GM12878 (cell line): ENCODE measurements around the gene LSMEM2. TPM values are rescaled to one million over a fixed set of nuclear protein-coding genes. Genes with fewer than 3 reads are reported as not detected.

Experiments
- ATAC-seq: fragments of 200-7000 bp; cut with Tn5 transposase; 3 replicates; pipeline ENCODE4 v1.9.1; 2020; ENCODE audit warnings: mild to moderate bottlenecking, moderate library complexity
- BruUV-seq: library from RNA; stranded (reverse); fragments of 400-500 nt; replicated peaks from 2 replicates; lab custom pipeline; 2021; lab: Mats Ljungman, UMichigan
- CTCF ChIA-PET: fragments of 300-600 bp; sonication (Branson Sonifier 250); formaldehyde crosslinking; extraction: SDS; loops from one replicate; lab custom pipeline; 2021; ENCODE audit warnings: inconsistent platforms; lab: Yijun Ruan, JAX
- POLR2A ChIA-PET: fragments of 350-600 bp; formaldehyde crosslinking; extraction: SDS; loops from one replicate; lab custom pipeline; 2021; ENCODE audit warnings: inconsistent platforms; lab: Charles Lee
- RAD21 ChIA-PET: fragments of 300-600 bp; sonication (Branson Sonifier 250); formaldehyde crosslinking; loops from one replicate; lab custom pipeline; 2023; ENCODE audit warnings: antibody characterized with exemption; ENCODE audit not compliant: unreplicated experiment; lab: Charles Lee
- SMC1A ChIA-PET: fragments of 300-600 bp; sonication (Branson Sonifier 250); formaldehyde crosslinking; loops from one replicate; lab custom pipeline; 2023; ENCODE audit not compliant: unreplicated experiment, uncharacterized antibody; lab: Charles Lee
- DNase-seq: peaks from one replicate; pipeline ENCODE4 v3.0.0-alpha.2; 2011; ENCODE audit warnings: low read depth, low spot score
- FAIRE-seq: peaks from 3 replicates; lab custom pipeline; 2011; peaks lifted over from hg19 to GRCh38; lab: Jason Lieb, UNC
- H2AFZ ChIP-seq: 2 replicates; pipeline ENCODE4 v1.6.0; 2011; ENCODE audit warnings: low read depth, low read length, control low read depth; ENCODE audit not compliant: control insufficient read depth
- H3K27ac ChIP-seq: 2 replicates; pipeline ENCODE4 v1.5.1; 2011; ENCODE audit warnings: control low read depth; ENCODE audit not compliant: control insufficient read depth, insufficient read depth
- H3K27me3 ChIP-seq, 2 experiments: replicated peaks in 1 of 2; 2 replicates each; pipeline versions ENCODE4 v1.6.0 to v1.6.1; 2011; ENCODE audit warnings: low read length in 1 of 2; ENCODE audit not compliant: control insufficient read depth in 2 of 2, insufficient read depth in 2 of 2
- H3K36me3 ChIP-seq, 2 experiments: 2 replicates each; pipeline ENCODE4 v1.5.1; 2011; ENCODE audit warnings: low read length in 1 of 2; ENCODE audit not compliant: control insufficient read depth in 2 of 2, insufficient read depth in 2 of 2
- H3K4me1 ChIP-seq: 2 replicates; pipeline ENCODE4 v1.6.1; 2011; ENCODE audit warnings: mild to moderate bottlenecking, low read length, moderate library complexity, mixed read lengths; ENCODE audit not compliant: control insufficient read depth, insufficient read depth
- H3K4me2 ChIP-seq: 2 replicates; pipeline ENCODE4 v1.6.0; 2011; ENCODE audit warnings: control low read depth; ENCODE audit not compliant: control insufficient read depth, insufficient read depth
- H3K4me3 ChIP-seq: fragments of 200-600 bp; sonication (generic); 2 replicates; pipeline ENCODE4 v1.5.1; 2016
- H3K79me2 ChIP-seq: 2 replicates; pipeline ENCODE4 v1.6.0; 2011; ENCODE audit warnings: low read length; ENCODE audit not compliant: control insufficient read depth, insufficient read depth
- H3K9ac ChIP-seq: 2 replicates; pipeline ENCODE4 v1.8.0; 2011; ENCODE audit warnings: low read length, control low read depth, mixed read lengths; ENCODE audit not compliant: control insufficient read depth, insufficient read depth
- H3K9me3 ChIP-seq: replicated peaks from 3 replicates; pipeline ENCODE4 v1.5.1; 2011; ENCODE audit warnings: mild to moderate bottlenecking, low read length; ENCODE audit not compliant: control insufficient read depth, insufficient read depth
- H4K20me1 ChIP-seq: 2 replicates; pipeline ENCODE4 v1.6.0; 2011; ENCODE audit not compliant: control insufficient read depth, insufficient read depth
- ETV6 ChIP-seq, 2 experiments: fragments of 450-650 bp in 1 of 2; IDR thresholded peaks in 1 of 2; conservative IDR thresholded peaks in 1 of 2; 2 replicates each; pipeline ENCODE4 v1.6.1; 2014; ENCODE audit warnings: antibody characterized with exemption in 1 of 2, borderline replicate concordance in 1 of 2, low read depth in 1 of 2, mild to moderate bottlenecking in 1 of 2, moderate library complexity in 1 of 2
- EZH2 ChIP-seq: IDR thresholded peaks from 2 replicates; pipeline ENCODE4 v1.6.1; 2012; ENCODE audit warnings: low read depth, mild to moderate bottlenecking, control low read depth, inconsistent platforms, low read length, borderline replicate concordance; ENCODE audit not compliant: control insufficient read depth
- GATAD2B ChIP-seq: fragments of 450-650 bp; conservative IDR thresholded peaks from 2 replicates; pipeline ENCODE4 v1.6.1; 2017; ENCODE audit warnings: low read depth, mild to moderate bottlenecking, moderate library complexity
- MTA3 ChIP-seq: IDR thresholded peaks from 2 replicates; pipeline ENCODE4 v1.6.1; 2012; ENCODE audit warnings: low read length, inconsistent platforms, borderline replicate concordance
- MXI1 ChIP-seq: fragments of 150-350 bp; IDR thresholded peaks from 2 replicates; pipeline ENCODE4 v1.6.1; 2011; ENCODE audit warnings: low read depth, mild to moderate bottlenecking, inconsistent platforms, low read length, improper control_type of control experiment
- NFYB ChIP-seq: IDR thresholded peaks from 2 replicates; pipeline ENCODE4 v1.6.1; 2011; ENCODE audit warnings: low read depth, mild to moderate bottlenecking, low read length, improper control_type of control experiment, moderate library complexity; ENCODE audit not compliant: insufficient read depth
- RAD21 ChIP-seq: IDR thresholded peaks from 2 replicates; pipeline ENCODE4 v1.6.1; 2011; ENCODE audit warnings: mild to moderate bottlenecking, low read depth, low read length, moderate library complexity; ENCODE audit not compliant: insufficient read depth
- RELA ChIP-seq: fragments of 450-650 bp; IDR thresholded peaks from 2 replicates; pipeline ENCODE4 v1.8.0; 2014; ENCODE audit warnings: borderline replicate concordance; ENCODE audit not compliant: partially characterized antibody
- RFX5 ChIP-seq: IDR thresholded peaks from 2 replicates; pipeline ENCODE4 v1.6.1; 2011; ENCODE audit warnings: low read depth, low read length, improper control_type of control experiment
- SUZ12 ChIP-seq: fragments of 200-600 bp; sonication (generic); IDR thresholded peaks from one replicate; pipeline ENCODE4 v1.6.1; 2018; ENCODE audit warnings: antibody characterized with exemption, mild to moderate bottlenecking; ENCODE audit not compliant: unreplicated experiment
- WGBS: methylation state at CpG from one replicate; pipeline ENCODE4 v1.1.6; 2016; ENCODE audit warnings: low lambda C conversion rate; ENCODE audit not compliant: insufficient replicate concordance, insufficient coverage; ENCODE audit errors: missing lambda C conversion rate; 5-methylcytosine and 5-hydroxymethylcytosine counted together
- in situ Hi-C: fragments of 300-500 bp; cut with MboI; formaldehyde crosslinking; loops from 9 replicates; pipeline ENCODE4 v1.14.3; 2018; ENCODE audit warnings: mixed read lengths
- intact Hi-C: fragments of 100-400 bp; cut with micrococcal nuclease; formaldehyde crosslinking; loops from one replicate; pipeline ENCODE4 v1.14.2; 2022; ENCODE audit not compliant: unreplicated experiment
- polyA plus RNA-seq, 11 experiments: library from polyadenylated mRNA; depleted of rRNA in 4 of 11; unstranded in 6 of 11; stranded (reverse) in 5 of 11; fragments of >200 nt; fragmentation: Nextera tagmentation in 4 of 11; fragmentation: Illumina TruSeq in 1 of 11; extraction: Ambion mirVana in 4 of 11; extraction: Trizol in 1 of 11; gene quantifications; 1 replicate in 1 of 11; 2 replicates in 10 of 11; pipeline versions ENCODE4 v1.2.1 to v1.2.3, GENCODE V29; 2011 to 2016; ENCODE audit warnings: inconsistent platforms in 2 of 11, missing spikeins in 2 of 11, low read depth in 1 of 11
- total RNA-seq, 4 experiments: library from RNA; depleted of rRNA in 3 of 4; stranded (reverse); fragments of >200 nt in 3 of 4; fragmentation: Illumina TruSeq in 1 of 4; extraction: Trizol in 1 of 4; gene quantifications; 2 replicates each; pipeline versions ENCODE4 v1.2.1 to v1.2.3, GENCODE V29; 2013 to 2021
- TF ChIP-seq, protein P1 (sequence below): fragments of 450-650 bp; IDR thresholded peaks from 2 replicates; pipeline ENCODE4 v1.6.1; 2016; ENCODE audit warnings: mild to moderate bottlenecking
- TF ChIP-seq, protein P2 (sequence below): IDR thresholded peaks from 2 replicates; pipeline ENCODE4 v1.6.1; 2012; ENCODE audit warnings: low read depth, low read length, improper control_type of control experiment
- TF ChIP-seq, protein P3 (sequence below): IDR thresholded peaks from 2 replicates; pipeline ENCODE4 v1.6.1; 2011; ENCODE audit warnings: mild to moderate bottlenecking, low read depth, low read length, moderate library complexity; ENCODE audit not compliant: insufficient replicate concordance

LSMEM2 gene
- total and polyA plus RNA-seq, 10 of the 15 experiments (the other 5 are each of a cell fraction or from before 2014, with no cell fraction given): 0.17 TPM; not detected in 9

DNA sequence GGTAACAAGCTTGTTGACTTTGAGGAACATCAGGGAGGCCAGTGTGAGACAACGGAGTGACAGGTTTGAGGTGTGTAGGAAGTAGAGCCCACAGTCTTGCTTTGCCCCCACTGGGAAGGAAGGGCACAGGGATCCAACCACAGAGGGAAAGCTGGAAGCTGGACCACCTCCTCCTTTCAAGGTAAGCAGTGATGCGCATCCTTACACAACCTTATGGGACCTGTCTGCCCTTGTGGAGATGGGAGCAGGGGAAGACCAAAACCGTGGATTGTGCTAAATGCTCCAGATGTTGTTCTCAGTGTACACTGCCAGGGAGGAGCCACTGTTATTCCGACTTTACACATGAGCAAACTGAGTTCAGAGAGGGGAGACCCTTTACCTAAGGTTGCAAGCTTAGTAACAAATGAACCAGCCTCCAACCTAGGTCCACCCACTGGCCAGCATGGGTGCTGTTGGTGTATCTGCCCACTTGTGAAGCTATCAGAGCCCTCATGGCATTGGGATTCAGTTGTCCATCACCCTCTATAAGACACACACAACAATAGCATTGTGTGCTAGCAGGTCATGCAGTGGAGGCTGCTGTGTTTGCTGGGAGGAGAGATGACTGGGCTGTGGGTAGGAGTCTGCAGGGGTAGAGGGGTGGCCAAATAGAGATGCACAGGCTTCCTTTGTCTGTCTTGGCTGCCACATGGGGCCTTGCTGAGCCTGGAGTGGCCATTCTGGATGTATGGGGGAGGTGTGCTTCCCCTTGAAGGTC lies 586 bp upstream of the LSMEM2 start:
- POLR2A ChIA-PET: interaction anchor here (1.1 kb wide), 1 partner anchor 18 kb away, joined by 4 read pairs; no protein-coding TSS in a partner anchor
- in situ Hi-C loops: no loop called here
- Histone ChIP-seq H3K79me2 (no peaks in the 10 kb centered on the region), H3K27me3 (peaks cover 7 to 8% of the 10 kb centered on the region in 2 experiments; a peak in 3 of 4 replicates), H3K4me1 (peaks cover under 1% of the 10 kb centered on the region; the same call in 1 of the 2 replicates), H3K4me3 (no peak overlapping the region), H3K27ac (no peak overlapping the region), H4K20me1 (no peaks in the 10 kb centered on the region), H2AFZ (no peak overlapping the region), H3K4me2 (no peak overlapping the region), H3K9ac (no peak overlapping the region), H3K36me3 (no peaks in the 10 kb centered on the region), H3K9me3 (no peaks in the 10 kb centered on the region)
- no TSS peak for BruUV-seq
- ATAC-seq (no peak; the same call in 2 of the 3 replicates), FAIRE-seq (no peak), DNase-seq (no peak)
- CTCF ChIA-PET: interaction anchor here (1.8 to 2.4 kb wide), 2 partner anchors 46 to 87 kb away, joined by 6 to 7 read pairs; partner anchors contain the start of gene GNAT1
- SMC1A ChIA-PET: interaction anchor here (1.1 kb wide), 1 partner anchor 31 kb away, joined by 3 read pairs; no protein-coding TSS in a partner anchor
- 26% methylated on average over 4 of the region's 4 CpGs for WGBS
- TF ChIP-seq ETV6 (conservative IDR thresholded peaks at IDR 0.05 in 1 of 2, IDR thresholded peaks at IDR 0.05 in 1 of 2; ENCODE audit: borderline replicate concordance in 1 of 2, low read depth in 1 of 2): no peak
- no peak for TF ChIP-seq MXI1
- TF ChIP-seq RELA: no peak
- no peak for TF ChIP-seq MTA3
- TF ChIP-seq RAD21: no peak
- TF ChIP-seq, protein P1, sequence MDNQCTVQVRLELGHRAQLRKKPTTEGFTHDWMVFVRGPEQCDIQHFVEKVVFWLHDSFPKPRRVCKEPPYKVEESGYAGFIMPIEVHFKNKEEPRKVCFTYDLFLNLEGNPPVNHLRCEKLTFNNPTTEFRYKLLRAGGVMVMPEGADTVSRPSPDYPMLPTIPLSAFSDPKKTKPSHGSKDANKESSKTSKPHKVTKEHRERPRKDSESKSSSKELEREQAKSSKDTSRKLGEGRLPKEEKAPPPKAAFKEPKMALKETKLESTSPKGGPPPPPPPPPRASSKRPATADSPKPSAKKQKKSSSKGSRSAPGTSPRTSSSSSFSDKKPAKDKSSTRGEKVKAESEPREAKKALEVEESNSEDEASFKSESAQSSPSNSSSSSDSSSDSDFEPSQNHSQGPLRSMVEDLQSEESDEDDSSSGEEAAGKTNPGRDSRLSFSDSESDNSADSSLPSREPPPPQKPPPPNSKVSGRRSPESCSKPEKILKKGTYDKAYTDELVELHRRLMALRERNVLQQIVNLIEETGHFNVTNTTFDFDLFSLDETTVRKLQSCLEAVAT: no peak
- TF ChIP-seq NFYB: no peak
- no peak for TF ChIP-seq GATAD2B
- TF ChIP-seq SUZ12: no peak
- TF ChIP-seq, protein P2, sequence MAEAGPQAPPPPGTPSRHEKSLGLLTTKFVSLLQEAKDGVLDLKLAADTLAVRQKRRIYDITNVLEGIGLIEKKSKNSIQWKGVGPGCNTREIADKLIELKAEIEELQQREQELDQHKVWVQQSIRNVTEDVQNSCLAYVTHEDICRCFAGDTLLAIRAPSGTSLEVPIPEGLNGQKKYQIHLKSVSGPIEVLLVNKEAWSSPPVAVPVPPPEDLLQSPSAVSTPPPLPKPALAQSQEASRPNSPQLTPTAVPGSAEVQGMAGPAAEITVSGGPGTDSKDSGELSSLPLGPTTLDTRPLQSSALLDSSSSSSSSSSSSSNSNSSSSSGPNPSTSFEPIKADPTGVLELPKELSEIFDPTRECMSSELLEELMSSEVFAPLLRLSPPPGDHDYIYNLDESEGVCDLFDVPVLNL: no peak
- TF ChIP-seq EZH2: no peak
- TF ChIP-seq, protein P3, sequence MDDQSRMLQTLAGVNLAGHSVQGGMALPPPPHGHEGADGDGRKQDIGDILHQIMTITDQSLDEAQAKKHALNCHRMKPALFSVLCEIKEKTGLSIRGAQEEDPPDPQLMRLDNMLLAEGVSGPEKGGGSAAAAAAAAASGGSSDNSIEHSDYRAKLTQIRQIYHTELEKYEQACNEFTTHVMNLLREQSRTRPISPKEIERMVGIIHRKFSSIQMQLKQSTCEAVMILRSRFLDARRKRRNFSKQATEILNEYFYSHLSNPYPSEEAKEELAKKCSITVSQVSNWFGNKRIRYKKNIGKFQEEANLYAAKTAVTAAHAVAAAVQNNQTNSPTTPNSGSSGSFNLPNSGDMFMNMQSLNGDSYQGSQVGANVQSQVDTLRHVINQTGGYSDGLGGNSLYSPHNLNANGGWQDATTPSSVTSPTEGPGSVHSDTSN: no peak
- no peak for TF ChIP-seq RFX5
- RAD21 ChIA-PET: interaction anchor here (0.5 to 0.7 kb wide), 2 partner anchors 46 to 463 kb away, joined by 3 read pairs; no protein-coding TSS in a partner anchor
- intact Hi-C loops: no loop called here
